HG03175 (cell line): ENCODE measurements around the gene LRATD1.
"Not testable (repeated sequence)": the region's sequence is repeated elsewhere in the genome, so short reads cannot be mapped to it uniquely, and the experiment has no call there.

Source experiments
- ATAC-seq: cut with Tn5 transposase; IDR thresholded peaks from one replicate; pipeline ENCODE4 v1.9.1; 2021; ENCODE audit warnings: mild to moderate bottlenecking, moderate library complexity; ENCODE audit not compliant: unreplicated experiment

Gene LRATD1, protein sequence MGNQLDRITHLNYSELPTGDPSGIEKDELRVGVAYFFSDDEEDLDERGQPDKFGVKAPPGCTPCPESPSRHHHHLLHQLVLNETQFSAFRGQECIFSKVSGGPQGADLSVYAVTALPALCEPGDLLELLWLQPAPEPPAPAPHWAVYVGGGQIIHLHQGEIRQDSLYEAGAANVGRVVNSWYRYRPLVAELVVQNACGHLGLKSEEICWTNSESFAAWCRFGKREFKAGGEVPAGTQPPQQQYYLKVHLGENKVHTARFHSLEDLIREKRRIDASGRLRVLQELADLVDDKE

DNA sequence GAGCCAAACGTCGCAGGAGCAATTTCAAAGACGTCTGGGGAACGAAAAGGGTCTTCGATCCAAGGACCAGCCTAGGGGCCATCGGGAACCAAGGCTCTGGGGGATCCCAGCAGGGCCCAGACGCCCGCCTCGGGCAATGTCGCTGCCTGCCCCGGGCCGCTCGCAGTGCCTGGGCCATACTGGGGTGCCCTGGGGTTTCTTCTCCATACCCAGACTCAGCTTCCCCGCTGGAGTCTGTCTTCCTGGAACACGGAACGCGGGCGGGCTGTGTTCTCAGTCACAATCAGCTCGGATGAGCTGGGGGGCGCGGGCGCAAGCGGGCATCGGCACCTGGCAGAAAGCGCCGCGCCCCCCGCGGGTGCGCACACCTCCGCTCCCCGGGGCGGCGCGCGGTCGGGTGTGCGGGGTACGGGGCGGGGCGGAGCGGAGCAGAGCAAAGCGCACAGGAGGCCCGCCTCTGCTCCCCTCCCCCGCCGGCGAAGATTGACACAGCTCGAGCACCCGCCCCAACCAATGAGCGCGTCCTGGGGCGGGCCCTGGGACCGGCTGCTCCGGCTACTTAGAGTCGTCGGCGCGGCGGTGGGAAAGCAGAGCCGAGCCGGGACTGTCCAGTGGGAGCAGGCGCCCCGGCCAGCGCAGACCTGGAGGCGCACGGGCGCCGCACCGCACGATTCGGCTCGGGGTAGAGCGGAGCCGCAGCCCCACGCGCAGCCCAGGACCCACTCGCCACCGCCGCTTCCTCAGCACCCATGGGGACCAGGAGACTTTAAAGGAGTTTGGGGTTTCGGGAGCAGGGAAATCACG lies at the start of gene LRATD1:
TSS of gene LRATD1 (plus strand) at position 585 of the 804 bp plus-strand sequence. CDS start 1,263 bp downstream, outside the sequence.
- ATAC-seq: no peak

DNA sequence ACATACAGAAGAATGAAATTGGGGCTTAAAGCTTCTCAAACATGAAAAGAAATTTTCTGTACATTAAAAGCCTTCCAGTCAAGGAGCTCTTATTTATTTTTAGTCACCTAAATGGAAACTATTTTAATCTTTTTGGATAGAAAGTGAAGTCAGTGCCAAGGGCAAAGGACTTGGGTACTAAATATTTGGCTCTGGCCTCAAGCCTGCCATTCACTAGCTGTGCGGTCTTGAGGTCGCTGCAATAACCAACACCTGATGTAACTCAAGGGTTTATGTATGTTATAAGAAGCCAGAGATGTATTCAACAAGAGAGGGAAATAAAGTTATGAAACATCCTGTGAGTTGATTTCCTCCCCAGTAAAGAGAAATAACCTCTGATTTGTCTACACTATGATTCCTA lies 49.5 kb upstream of the LRATD1 start:
- ATAC-seq: no peak

DNA sequence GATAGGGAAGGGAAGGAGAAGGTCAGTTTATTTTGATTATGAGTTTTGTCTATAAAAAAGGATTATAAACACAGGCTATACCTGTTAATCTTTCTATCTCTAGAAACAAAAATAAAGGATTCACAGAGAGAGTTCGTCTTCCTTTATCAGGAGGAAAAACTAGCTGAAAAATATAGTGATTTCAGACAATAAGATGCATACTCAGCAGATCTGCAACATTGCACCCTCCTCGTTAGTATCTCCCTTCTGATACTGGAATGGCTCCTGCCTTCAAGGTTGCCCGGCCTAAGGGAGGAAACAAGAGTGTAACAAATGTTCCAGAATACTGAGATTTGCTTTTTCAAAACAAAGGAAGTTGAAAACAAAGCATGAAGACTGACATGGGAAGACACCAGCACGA lies 48.7 kb upstream of the LRATD1 start:
- no peak for ATAC-seq

DNA sequence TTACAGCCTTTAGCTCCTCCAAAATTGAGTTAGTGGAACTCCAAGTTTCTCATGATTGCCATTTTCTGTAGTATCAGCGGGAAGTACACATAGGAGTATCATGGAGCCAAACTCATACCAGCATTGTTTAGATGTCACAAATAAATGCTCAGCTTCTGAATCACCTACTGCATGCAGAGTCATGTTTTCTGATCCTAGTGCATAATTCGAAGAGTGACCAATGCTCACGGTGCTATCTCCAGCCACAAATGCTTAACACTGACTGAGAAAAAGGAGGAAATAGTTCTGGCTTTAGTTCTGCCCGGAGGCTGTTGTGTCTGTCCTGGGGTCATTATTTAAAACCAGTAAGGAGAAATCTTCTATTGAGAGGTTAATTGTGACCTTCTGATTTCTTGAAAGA lies 45.4 kb upstream of the LRATD1 start:
- ATAC-seq: no peak

DNA sequence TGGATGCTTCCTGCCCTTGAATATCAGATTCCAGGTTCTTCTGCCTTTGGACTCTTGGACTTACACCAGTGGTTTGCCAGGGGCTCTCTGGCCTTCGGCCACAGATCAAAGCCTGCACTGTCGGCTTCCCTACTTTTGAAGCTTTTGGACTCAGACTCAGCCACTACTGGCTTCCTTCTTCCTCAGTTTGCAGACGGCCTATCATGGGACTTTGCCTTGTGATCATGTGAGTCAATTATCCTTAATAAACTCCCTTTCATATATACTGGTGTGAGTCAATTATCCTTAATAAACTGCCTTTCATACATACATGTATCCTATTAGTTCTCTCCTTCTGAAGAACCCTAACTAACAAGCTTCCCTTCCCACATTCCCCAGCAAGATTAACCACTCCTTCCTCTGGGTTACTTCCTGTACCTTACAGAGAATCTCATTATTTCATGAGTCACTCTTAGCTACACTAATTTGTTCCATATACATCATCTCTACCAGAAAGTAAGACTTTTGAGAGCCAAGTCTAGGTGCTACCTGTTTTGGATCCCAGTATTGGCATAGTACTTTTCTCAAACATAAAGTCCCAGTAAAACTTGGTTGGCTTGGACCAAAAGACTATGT lies 31.3 kb upstream of the LRATD1 start:
- ATAC-seq: no peak

DNA sequence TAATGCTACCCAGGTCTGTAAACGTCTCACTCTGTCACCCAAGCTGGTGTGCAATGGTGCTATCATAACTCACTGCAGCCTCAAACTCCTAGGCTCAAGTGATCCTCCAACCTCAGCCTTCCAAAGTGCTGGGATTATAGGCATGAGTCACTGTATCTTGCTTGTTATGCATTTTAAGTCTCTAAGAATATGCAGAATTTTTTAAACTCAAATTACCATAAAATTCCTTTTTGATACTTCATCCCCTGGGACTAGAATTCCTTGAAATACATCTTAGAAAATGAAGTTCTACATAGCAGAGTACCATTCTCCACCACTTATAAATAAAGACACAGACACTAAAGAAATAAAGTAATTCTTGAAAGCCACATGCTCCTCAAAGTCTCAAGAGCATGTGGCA lies 30.2 kb upstream of the LRATD1 start:
- ATAC-seq: no peak

DNA sequence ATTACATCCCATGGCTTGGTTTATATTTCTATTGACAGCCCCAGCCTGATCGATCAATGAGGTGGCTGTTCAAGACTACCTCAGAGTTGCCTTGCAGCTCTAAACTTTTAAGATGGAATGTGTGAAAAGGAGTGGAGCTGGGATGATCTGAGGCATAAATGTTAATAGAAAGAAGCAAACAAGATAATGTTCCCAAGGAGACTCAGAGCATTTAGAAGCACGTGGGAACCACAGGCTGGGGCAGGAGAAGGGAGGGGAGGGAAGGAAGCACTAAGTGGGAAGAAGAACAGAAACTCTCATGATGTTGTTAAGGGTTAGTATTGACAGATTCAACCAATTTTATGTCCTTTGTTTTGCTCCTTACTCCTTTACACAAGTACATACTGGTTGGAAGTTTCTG lies 28.8 kb upstream of the LRATD1 start:
- ATAC-seq: no peak

DNA sequence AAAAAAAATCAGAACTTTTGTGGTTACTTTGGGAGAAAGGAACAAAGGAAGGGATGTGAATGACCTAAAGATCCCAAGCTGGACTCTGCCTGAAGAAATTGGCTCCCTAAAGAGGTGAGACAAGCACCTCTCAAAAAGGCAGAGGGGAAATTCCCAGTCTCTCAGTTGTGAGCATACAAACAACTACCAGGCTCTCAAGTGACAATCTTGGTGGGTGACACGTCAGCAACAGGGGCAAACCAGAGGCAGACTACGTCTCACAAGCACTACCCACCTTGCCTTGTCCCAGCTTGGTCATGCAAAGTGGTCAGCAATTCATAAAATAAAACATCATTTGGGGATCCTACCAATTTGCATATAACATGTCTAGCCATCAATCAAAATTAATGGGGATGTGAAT lies 24.3 kb upstream of the LRATD1 start:
- no peak for ATAC-seq

DNA sequence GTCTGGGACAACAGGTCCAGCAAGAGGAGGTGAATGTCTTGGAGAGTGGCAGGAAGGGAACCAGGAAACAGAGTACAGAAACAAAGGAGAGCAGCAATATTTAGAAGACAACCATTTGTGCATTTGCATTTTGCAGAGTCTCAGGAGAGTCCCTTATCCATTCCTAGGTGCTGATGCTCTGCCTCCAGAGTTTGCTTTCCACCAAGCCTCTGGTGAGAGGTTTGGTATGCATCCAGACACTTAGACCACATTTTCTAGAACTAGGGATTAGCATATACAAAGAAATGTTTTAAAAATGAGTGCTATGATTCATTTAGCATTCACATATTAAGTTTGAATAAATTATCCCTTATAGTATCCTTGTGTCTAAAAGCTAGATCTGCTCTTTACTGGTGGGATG lies 18.5 kb upstream of the LRATD1 start:
- no peak for ATAC-seq

DNA sequence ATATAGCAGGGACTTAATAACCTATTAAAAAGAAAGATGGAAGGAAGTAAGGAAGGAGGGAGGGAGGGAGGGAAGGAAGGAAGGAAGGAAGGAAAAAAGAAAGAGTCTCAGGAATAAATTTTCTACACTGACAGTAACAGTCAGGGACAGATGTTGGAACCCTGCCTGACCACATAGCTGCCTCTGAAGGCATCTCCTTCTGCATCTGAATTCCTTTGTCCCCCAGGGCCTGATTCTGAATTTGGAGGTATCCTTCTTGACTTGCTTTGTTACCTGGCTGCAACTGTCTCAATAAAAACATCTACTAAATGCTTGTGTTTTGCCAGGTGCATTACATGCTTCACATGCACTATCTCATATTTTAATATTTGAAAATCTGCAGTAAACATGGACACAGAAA lies 17.4 kb upstream of the LRATD1 start:
- ATAC-seq: no peak

DNA sequence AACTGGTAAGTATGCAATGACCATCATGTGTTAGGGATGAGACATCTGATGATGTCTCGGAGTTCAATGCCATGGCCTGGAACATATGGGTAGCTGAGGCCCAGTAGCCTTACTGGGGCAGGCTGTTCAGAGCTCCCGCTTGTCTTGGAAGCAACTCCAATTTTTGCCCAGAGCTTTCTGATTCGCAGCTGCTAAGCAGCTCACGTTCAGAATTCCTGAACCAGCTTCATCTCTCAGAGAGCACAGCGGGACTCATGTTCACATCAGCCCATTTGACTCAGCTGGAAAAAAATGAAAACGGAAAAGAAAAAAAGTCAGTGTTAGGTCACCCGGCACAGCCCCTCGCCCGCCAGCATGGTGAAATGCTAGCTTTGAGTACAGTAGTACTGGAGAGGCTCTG lies 16.8 kb upstream of the LRATD1 start:
- ATAC-seq: no peak

DNA sequence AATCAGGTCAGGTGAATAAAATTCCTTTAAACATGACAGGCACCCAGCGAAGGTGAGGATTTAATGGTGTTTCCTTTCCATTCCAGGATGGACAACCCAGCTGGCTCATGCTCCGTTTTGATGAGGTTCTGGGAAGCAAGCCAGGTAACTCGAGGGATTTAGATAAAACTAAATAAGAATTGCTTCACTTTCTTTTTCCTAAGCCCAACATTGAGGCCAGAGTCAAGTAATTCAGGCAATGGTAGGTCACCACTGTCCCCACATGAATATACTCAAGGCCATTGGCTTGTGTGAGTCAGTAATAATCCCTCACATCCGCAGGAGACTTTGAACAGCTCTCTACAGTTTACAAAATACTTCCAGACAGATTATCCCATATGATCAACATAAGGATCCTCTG lies 16.2 kb upstream of the LRATD1 start:
- ATAC-seq: no peak

DNA sequence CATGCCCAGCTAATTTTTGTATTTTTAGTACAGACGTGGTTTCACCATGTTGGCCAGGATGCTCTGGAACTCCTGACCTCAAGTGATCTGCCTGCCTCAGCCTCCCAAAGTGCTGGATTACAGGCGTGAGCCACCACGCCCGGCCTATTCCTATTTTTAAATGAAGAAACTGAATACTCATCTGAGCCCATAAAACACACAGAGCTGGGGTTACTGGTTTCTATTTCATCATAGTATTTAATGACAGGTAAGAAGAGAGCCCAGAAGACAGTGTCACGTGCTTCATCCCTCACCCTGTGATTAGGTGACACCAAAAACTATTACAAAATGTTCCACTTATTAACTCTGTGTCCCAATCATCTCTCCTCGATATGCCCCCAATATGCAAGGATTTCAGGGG lies 15.6 kb upstream of the LRATD1 start:
- no peak for ATAC-seq

DNA sequence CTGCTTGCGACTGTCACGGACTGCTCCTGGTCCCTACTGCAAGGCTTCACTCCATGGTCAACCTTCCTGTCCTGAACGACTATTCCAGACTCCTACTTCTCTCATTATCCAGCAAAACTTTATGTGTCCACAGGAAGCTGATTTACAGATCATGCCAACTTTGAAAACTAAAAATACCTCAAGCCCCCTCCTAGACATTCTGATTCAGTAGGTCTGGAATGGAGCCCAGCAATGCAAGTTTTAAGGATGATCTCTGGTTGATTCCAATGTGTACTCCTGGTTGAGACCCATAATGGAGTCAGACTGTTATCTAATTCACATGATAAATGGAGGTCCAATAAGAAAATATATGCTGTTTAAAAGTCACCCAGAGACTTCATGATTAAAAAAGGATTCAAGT lies 13.1 kb upstream of the LRATD1 start:
- ATAC-seq: no peak

DNA sequence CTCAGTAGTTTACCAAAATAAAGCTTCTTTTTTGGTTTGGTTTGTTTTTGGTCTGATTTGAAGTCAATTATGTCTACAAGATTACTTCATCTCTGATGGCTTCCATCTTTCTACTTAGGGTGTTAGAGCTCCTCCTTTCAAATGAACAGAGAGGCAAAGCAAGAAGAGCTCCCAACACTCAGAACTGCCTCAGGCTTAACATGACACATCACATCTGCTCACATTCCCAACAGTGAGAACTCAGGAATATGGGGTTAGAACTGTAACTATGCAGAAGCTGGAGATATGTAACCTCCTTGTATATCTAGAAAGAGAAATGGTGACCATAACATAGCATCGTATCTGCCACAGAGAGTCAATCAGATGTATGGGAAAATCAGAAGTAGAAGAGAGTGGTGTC lies 11.4 kb upstream of the LRATD1 start:
- ATAC-seq: no peak

DNA sequence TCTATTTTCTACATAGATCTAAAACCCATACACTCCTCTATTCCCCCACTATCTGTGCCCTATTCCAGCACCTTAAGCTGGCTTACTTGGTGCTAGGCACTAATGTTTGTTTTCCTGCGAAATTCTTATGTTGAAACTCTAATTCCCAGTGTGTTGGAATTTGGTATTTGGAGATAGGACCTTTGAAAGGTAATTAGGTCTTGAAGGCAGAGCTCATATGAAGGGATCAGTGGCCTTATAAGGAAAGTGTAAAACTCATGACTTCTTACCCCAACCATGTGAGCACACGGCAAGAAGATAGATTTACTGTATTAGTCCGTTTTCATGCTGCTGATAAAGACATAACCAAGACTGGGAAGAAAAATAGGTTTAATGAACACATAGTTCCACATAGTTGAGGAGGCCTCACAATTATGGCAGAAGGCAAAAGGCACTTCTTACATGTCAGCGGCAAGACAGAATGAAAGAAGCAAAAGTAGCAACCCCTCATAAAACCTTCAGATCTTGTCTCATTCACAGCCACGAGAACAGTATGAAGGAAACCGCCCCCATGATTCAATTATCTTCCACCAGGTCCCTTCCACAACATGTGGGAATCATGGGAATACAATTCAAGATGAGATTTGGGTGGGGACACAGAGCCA lies 10.5 kb upstream of the LRATD1 start:
- no peak for ATAC-seq

DNA sequence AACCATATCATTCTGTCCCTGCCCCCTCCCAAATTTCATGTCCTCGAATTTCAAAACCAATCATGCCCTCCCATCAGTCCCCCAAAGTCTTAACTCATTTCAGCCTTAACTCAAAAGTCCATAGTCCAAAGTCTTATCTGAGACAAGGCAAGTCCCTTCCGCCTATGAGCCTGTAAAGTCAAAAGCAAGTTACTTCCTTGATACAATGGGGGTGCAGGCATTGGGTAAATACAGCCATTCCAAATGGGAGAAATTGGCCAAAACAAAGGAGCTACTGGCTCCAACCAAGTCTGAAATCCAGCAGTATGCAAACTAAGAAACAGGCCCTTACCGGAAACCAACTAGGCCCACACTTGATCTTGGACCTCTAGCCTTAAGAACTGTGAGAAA lies 10.0 kb upstream of the LRATD1 start:
- ATAC-seq: not testable (repeated sequence)

DNA sequence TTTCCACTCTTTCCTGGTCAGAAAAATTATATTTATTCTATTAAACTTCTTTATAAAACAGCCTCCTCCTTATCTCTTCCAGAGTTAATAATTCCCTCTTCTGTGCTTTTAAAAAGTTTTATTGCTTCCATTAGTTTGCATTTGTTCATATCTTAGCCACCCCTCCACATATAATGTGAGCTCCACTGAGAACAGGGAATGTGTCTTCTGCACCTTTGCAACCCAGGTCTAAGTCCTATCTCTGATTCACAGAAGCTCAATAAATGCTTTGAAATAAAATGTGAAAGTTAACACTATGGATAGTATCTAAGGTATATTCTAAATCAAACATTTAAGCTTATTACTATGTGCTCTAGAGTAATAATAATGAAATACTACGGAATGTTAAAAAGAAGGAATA lies 9.3 kb upstream of the LRATD1 start:
- no peak for ATAC-seq

DNA sequence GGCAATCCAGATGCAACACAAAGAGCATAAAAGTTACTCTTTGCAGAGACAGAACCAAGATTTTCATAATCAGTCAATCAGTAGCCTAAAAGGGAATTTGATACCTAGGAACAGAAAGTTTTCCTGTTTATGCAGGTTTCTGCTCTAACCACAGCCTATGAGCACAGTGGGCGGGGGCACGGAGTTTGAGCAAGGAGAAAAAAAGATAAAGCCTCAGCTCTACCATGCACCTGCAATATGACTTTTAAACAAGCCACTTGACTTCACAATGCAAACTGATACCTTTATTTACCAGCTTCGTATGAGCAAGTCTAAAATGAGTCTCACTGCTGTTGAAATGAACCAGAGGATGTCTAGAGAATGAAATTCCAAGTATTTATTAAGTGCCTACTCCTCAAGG lies 5.6 kb upstream of the LRATD1 start:
- ATAC-seq: no peak

DNA sequence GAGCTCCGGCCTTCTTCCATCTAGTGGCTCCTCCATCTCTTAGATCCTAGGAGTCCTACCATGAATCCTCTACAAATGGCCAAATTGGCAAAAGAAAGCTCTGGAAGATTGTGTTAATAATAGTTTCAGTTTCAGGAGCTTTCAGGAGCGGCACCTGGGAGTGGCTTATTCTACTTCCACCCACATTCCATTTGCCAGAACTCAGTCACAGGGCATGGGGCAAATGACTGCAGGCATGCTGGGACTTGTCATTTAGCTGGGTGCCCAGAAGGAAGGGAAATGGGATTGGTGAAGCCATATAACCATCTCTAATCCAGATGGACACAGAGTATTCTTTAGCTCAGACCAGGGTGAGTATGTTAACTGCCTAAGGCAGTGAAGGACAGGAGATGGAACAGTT lies 3.6 kb upstream of the LRATD1 start:
- no peak for ATAC-seq

DNA sequence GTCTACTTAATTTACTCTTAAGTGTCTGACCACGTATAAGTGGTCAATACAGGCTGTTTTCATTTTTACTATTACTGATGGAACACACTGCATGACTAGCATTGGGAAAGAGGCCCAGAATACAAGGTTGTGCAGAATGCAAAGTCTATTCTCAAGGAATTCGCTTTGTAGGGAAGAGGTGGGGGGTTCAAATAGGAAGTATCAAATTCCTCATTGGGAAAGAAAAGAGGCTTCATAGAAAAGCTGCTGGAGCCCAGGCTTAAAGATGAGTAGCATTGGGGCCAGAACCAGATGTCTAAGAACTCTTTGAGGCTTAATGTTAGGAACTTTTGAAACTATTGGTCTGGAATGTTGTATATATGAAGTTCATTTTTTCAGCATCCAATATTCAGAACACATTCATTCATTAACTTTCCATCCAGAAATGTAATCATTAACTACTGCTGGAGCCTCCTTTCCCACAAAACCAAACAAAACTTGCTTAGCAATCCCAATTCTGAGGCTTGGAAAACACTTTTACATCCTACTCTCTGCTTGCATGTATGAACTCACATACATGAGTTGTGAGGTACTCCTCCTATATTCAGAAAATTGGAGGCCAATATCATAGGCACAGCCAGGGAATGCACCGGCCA lies 994 bp upstream of the LRATD1 start:
- ATAC-seq: no peak
